Astrocyte of the spinal cord (primary cell): ENCODE data around the gene ANTXR1.
A peak's percentile ranks its signal among the peaks of the same experiment; 100 is the strongest.
"Not testable (repeated sequence)": the region's sequence is repeated elsewhere in the genome, so short reads cannot be mapped to it uniquely, and the experiment has no call there.

Experiments
- DNase-seq: peaks from one replicate; pipeline ENCODE4 v3.0.0; 2011; ENCODE audit warnings: low read depth, low spot score
- H3K4me3 ChIP-seq: 2 replicates; pipeline ENCODE4 v1.5.1; 2011; ENCODE audit warnings: low read depth, mild to moderate bottlenecking, low read length, moderate library complexity
- CTCF ChIP-seq: IDR thresholded peaks from 2 replicates; pipeline ENCODE4 v1.5.1; 2012; ENCODE audit warnings: low read depth, mild to moderate bottlenecking, low read length, inconsistent platforms
- in situ Hi-C: cut with HindIII; loops from 2 replicates; pipeline ENCODE4 v1.10.0; 2017; ENCODE audit warnings: low sequenced_read_pairs

Gene ANTXR1

GRCh38 chr2:69171897-69172525 lies 159.0 kb downstream of the ANTXR1 start:
- TF ChIP-seq CTCF: no peak
- no peak overlapping the region for H3K4me3 ChIP-seq
- no peak for DNase-seq
- in situ Hi-C loops: no loop called here

- TF ChIP-seq CTCF: no peak
- DNase-seq: no peak
- H3K4me3 ChIP-seq: no peak overlapping the region
- in situ Hi-C loops: no loop called here
Measured at GRCh38 chr2:69173706-69174105, 160.7 kb downstream of the ANTXR1 start.

- in situ Hi-C loops, H3K4me3 ChIP-seq, DNase-seq: not testable (repeated sequence)
Measured at GRCh38 chr2:69174211-69174610, 161.2 kb downstream of the ANTXR1 start.

GRCh38 chr2:69175790-69176715 lies 163.1 kb downstream of the ANTXR1 start:
- DNase-seq: no peak
- in situ Hi-C loops: no loop called here
- H3K4me3 ChIP-seq: no peak overlapping the region
- no peak for TF ChIP-seq CTCF

GRCh38 chr2:69177063-69177771 lies 164.2 kb downstream of the ANTXR1 start:
- peak; percentile 88 for DNase-seq

GRCh38 chr2:69177785-69178636 lies 165.0 kb downstream of the ANTXR1 start:
- DNase-seq: peak; percentile 80
- in situ Hi-C loops: no loop called here
- H3K4me3 ChIP-seq: no peak overlapping the region
- TF ChIP-seq CTCF: no peak

More at GRCh38 chr2:69177063-69177771, 164.2 kb downstream of the ANTXR1 start:
- H3K4me3 ChIP-seq: no peak overlapping the region
- TF ChIP-seq CTCF: no peak
- in situ Hi-C loops: no loop called here
